HG03520 (cell line): ENCODE results near the gene BMAL1.
"Not testable (repeated sequence)": the region's sequence is repeated elsewhere in the genome, so short reads cannot be mapped to it uniquely, and the experiment has no call there.

ENCODE experiments used
- ATAC-seq: cut with Tn5 transposase; IDR thresholded peaks from one replicate; pipeline ENCODE4 v1.9.1; 2021; ENCODE audit warnings: mild to moderate bottlenecking, moderate library complexity; ENCODE audit not compliant: unreplicated experiment

The BMAL1 gene

GRCh38 chr11:13436836-13437235 is 159.2 kb downstream of the BMAL1 start:
- not testable (repeated sequence) for ATAC-seq
